BJ (cell line): ENCODE data around the gene PGM5. TPM values are rescaled to one million over a fixed set of nuclear protein-coding genes. Genes with fewer than 3 reads are reported as not detected.

ENCODE experiments used
- CTCF ChIA-PET: fragments of 350-600 bp; formaldehyde crosslinking; extraction: SDS; loops from one replicate; lab custom pipeline; 2021; ENCODE audit warnings: antibody characterized with exemption, inconsistent platforms; lab: Yijun Ruan, JAX
- POLR2A ChIA-PET: fragments of 300-600 bp; sonication (Branson Sonifier 250); formaldehyde crosslinking; extraction: SDS; loops from one replicate; lab custom pipeline; 2021; ENCODE audit warnings: antibody characterized with exemption; lab: Charles Lee
- DNase-seq: peaks from one replicate; pipeline ENCODE4 v3.0.0-alpha.2; 2011; ENCODE audit warnings: low read depth
- H3K27me3 ChIP-seq: 2 replicates; pipeline ENCODE4 v1.6.0; 2011; ENCODE audit warnings: low read length; ENCODE audit not compliant: control insufficient read depth, insufficient read depth
- H3K36me3 ChIP-seq: 2 replicates; pipeline ENCODE4 v1.5.1; 2011; ENCODE audit warnings: low read length; ENCODE audit not compliant: control insufficient read depth, insufficient read depth
- H3K4me3 ChIP-seq: 2 replicates; pipeline ENCODE4 v1.5.1; 2011; ENCODE audit warnings: low read depth, mild to moderate bottlenecking, control low read depth, low read length
- CTCF ChIP-seq: IDR thresholded peaks from 2 replicates; pipeline ENCODE4 v1.5.1; 2011; ENCODE audit warnings: low read depth, mild to moderate bottlenecking, control low read depth, inconsistent platforms, low read length, moderate library complexity; ENCODE audit not compliant: insufficient read depth
- polyA plus RNA-seq: library from polyadenylated mRNA; depleted of rRNA; stranded (reverse); fragments of >200 nt; gene quantifications from 2 replicates; pipeline ENCODE4 v1.2.3, GENCODE V29; 2011

PGM5 gene
- polyA plus RNA-seq, 1 experiment, result 8.7 TPM

DNA sequence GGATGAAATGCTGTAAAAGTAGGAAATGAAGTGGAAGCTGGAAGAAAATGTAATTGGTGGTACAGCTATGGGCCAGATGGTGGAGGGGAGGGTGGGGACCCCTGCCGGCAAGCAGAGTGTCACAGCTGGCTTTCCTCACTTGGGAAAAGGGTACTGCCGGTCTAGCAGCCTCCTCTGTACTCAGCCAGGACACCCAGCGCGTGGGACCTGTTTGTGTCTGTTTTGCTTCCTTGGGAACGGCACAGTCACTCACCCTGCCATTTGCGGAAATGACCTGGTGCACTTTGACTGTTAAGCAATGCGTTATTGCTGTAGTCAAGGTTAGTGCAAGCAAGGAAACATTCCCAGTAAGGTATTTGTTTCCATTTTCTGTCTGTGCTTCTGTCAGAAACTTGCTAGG, 174.2 kb downstream of the PGM5 start:
- Histone ChIP-seq H3K4me3 (no peak overlapping the region), H3K27me3 (no peaks in the 10 kb centered on the region; the same call in 1 of the 2 replicates), H3K36me3 (no peaks in the 10 kb centered on the region)
- ChIA-PET CTCF (interaction anchor here (1.0 to 1.4 kb wide), 2 partner anchors 8 to 38 kb away, joined by 3 read pairs; no protein-coding TSS in a partner anchor), POLR2A (no interaction called here)
- TF ChIP-seq CTCF, result no peak
- no peak for DNase-seq

- no peak for DNase-seq
- ChIA-PET POLR2A (no interaction called here), CTCF (no interaction called here)
- no peak for TF ChIP-seq CTCF
- Histone ChIP-seq H3K27me3 (no peaks in the 10 kb centered on the region), H3K4me3 (no peak overlapping the region), H3K36me3 (no peaks in the 10 kb centered on the region)
Observed at GRCh38 chr9:68532131-68532530, 175.7 kb downstream of the PGM5 start.

DNA sequence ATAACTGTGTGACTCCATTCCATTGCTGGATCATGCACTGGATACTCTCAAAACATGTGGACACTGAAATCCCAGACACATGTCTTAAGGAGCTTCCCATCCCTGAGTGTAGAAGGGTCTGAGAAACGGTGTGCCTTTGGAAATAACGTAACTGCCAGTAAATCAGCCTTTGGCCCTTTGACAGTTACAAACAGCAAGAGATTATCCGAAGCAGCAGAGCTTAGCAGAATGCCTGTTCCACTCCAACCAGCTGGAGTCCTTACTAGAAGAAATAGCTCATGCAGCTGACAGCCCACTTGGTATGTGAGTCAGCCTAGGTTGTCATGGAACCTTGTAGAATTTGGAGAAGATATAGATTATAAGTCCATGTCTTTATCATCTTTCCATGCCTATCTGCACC, 177.3 kb downstream of the PGM5 start:
- ChIA-PET POLR2A (no interaction called here), CTCF (interaction anchor here (0.8 kb wide), 1 partner anchor 25 kb away, joined by 3 read pairs; no protein-coding TSS in a partner anchor)
- no peak overlapping the region for H3K4me3 ChIP-seq
- no peaks in the 10 kb centered on the region for H3K36me3 ChIP-seq
- no peak for DNase-seq
- no peaks in the 10 kb centered on the region for H3K27me3 ChIP-seq
- no peak for TF ChIP-seq CTCF

- no peak overlapping the region for H3K4me3 ChIP-seq
- ChIA-PET POLR2A (no interaction called here), CTCF (interaction anchor here (0.9 kb wide), 1 partner anchor 29 kb away, joined by 4 read pairs; no protein-coding TSS in a partner anchor)
- H3K36me3 ChIP-seq, result no peaks in the 10 kb centered on the region
- no peak for TF ChIP-seq CTCF
- DNase-seq, result no peak
- H3K27me3 ChIP-seq, result no peaks in the 10 kb centered on the region
Observed at GRCh38 chr9:68536876-68537615, 180.6 kb downstream of the PGM5 start.

GRCh38 chr9:68537616-68537880, 181.1 kb downstream of the PGM5 start:
- ChIA-PET POLR2A (no interaction called here), CTCF (no interaction called here)
- no peaks in the 10 kb centered on the region for H3K36me3 ChIP-seq
- H3K4me3 ChIP-seq, result no peak overlapping the region
- no peaks in the 10 kb centered on the region for H3K27me3 ChIP-seq
- TF ChIP-seq CTCF, result no peak
- no peak for DNase-seq
